Measurements from ENCODE around the gene HSD17B11.
"Not testable (repeated sequence)": the region's sequence is repeated elsewhere in the genome, so short reads cannot be mapped to it uniquely, and the experiment has no call there.

GRCh38 chr4:87418410-87418809 lies 27.4 kb upstream of the HSD17B11 start:
- not testable (repeated sequence) for TF ChIP-seq ZNF274 (IDR thresholded peaks at IDR 0.05; ENCODE audit: low read depth, low read length); YY1 (IDR thresholded peaks at IDR 0.05; ENCODE audit: insufficient read depth, insufficient read length); SUZ12 (IDR thresholded peaks at IDR 0.05; ENCODE audit: extremely low read depth, insufficient read depth, insufficient read length)

All from NT2/D1 (cell line).